GM18909 (cell line): ENCODE data around the gene AMIGO1.

ENCODE experiments used
- ATAC-seq: cut with Tn5 transposase; IDR thresholded peaks from one replicate; pipeline ENCODE4 v1.9.1; 2021; ENCODE audit warnings: mild to moderate bottlenecking; ENCODE audit not compliant: unreplicated experiment, poor library complexity

The AMIGO1 gene

DNA sequence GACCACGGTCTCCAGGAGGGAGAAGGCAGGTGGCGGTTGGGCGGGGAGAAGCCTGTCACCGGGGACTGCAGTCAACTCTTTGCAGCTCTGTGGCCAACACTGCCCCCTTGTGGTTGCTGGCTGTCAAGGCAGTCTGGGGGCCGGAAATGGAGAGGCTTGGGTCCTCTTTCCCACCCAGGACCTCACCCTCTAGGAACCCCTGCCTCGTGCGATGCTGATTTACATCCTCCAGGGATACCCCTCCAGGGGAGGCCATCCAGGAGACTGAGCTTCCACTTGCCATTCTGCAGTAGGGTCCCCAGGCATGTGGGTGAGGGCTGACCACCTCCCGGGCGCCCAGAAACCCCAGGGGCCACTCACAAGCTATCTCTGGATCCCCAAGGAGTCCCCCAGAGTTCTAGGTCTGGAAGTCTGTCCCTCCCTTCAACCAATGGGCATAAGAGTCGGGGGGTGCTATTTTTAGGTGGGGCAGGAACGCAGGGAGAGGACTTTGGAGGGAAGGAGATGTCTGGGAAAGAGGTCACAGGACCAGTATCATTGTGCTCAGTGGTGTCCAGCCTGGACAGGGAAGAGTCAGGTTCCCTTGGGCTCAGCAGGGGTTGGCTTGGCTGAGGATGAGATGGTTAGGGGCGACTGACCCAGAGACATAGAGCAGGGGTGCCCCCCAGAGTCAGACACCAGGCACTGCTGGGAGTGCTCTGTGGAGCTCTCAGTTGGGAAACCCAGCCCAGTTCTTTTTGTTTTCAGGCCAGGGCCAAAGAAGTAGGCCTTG, 23.0 kb upstream of the AMIGO1 start:
- ATAC-seq: peak; percentile 66

DNA sequence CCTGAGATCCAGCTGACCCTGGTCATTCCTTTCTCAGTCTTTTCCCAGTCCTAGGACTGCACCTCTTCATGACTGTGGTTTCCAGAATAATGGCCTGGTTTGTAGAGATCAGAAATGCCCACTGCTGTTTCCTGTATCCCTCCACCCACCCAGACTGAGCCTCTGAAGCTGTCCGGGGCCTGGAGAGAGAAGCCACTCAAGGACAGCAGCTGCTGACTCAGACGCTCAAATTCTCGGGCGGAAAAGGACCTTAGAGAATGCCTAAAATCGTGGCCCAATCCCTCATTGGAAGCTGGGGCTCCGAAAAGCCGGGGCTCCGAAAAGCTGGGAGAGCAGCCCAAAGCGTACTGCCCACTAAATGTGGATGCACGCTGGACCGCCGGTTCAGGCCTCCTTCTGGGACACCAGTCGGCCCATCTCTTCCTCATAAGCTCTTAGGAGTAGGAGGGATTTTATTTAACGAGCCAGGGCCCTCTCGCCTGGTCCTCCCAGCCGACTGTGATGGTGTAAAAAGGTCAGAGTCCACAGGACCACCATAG, 22.4 kb upstream of the AMIGO1 start:
- ATAC-seq: no peak

DNA sequence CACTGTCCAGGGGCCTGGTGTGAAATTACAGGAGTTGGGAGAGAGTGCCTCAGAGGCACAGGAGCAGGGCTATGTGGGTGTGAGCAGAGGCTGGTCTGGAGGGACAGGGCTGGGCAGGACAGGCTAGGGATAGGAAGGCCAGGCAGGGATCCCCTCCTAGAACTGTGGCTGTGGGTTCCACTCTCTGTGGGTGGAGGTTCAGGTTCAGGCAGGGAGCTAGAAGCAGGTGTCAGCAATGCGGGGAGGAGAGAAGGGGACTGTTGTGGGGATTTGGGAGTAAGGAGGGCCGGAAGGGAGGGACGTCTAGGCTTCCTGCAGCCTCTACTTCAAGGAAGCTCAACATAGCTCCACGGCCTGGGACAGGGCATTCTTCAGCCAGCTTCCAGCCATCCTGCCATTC, 21.9 kb upstream of the AMIGO1 start:
- no peak for ATAC-seq

DNA sequence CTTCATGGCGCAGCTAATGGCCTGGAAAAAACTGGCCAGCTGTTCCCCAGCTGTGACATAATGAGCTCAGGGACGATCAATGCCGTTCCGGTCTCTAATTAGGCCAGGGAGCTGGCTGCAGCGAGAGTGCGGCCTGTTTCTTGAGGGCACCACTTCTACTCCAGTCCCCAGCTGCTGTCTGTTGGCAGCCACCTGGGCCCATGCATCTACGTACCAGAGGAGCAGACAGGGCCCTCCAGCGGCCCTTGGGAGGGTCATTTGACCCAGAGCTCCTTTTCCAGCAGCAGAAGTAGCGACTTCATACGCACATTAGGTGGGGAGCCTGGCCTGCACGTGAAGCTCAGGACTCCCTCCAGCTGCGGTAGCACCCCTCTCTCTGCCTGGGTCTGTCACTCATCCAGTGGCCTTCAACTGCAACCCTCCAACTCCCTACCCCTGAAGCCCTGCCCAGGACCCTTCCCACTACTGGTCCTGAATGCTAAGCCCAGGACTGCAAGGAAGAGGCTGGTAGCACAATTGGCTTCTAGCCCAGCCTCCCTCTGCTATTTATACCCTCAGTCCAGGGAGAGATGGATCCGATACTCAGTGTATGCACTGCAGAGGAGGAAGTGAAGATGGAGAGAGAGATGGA, 21.0 kb upstream of the AMIGO1 start:
- no peak for ATAC-seq

DNA sequence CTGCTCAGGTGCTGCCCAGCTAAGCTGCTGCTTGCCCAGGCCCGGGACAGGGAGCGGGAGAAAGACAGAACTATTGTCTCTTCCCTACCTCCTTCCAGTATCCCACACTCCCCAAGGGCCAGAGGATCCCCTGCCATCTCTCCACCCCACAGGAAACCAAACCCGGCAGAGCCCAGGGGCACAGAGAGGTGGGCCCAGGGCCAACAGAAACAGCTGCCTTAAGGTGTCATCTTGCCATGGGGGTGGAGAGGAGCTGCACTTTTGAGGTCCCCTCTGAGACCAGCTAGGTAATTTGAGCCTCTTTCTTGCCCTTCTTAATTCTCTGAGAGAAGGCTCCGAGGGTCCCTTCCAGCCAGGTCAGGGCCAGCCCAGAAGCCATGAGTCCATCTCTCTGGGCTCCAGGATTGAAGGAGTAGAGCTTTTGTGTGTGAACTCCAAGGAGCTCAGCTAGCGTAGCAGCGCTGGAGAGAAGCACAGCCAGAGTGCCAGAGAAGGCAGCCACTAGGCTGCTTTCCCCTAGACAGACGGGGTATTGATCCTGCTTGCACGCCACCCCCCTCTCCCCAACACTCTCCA, 20.4 kb upstream of the AMIGO1 start:
- ATAC-seq: no peak

DNA sequence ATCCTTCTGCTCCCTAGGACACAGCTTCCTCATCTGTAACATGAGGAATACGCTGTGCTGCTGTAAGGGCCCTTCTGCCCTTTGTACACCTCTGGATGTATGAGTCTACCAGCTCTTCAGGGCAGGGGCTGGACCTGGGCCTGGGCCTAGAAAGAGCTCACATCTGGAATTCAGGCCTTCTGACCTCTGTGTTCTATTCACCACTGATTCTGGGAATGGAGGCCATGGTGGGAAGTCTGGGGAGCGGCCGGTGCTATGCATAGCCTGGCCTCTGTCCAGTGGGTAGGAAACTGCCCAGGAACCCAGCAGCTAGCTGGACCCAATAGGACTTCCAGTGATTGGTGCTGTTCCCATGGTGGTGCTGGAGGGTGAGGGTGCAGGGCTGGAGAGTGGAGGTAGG, 19.2 kb upstream of the AMIGO1 start:
- no peak for ATAC-seq

DNA sequence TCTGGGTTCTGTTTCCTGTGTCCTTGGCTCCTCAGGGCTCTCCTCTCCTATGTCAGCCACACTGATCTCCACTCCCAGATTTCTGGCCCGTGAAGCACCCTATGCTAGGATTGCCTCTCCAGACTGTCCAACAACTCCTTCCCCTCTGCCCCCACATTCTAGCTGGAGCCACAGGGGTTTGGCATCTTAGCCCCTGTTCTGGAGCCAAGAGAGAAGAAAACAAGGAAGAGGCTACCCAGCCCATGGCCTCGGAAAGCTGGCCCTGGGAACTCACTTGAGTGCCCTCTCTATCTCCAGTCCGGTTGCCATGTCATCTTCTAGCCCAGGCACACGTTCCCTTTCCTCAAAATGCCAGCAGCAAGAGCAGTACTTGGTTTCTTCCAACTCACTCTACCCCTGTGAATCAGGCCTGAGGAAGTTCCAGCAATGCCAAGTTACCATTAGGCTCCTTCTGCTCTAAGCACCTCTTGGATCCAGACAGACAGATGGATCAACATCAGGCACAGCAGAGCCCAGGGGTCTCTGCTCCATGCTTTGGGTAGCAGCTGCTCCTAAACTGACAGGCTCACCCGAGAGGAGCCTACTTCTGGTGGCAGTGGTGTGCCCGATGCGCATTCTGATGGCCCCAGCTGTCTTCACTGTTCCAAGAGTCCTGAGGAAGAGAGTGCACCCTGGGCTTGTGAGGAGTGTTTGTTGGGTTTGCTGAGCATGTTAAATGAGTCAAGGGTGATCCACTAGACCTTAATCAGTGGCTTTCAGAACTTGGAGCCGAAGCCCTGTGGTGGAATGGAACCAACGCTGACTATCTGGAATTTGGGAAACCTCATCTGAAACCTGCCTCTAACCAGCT, 18.5 kb upstream of the AMIGO1 start:
- ATAC-seq: no peak

DNA sequence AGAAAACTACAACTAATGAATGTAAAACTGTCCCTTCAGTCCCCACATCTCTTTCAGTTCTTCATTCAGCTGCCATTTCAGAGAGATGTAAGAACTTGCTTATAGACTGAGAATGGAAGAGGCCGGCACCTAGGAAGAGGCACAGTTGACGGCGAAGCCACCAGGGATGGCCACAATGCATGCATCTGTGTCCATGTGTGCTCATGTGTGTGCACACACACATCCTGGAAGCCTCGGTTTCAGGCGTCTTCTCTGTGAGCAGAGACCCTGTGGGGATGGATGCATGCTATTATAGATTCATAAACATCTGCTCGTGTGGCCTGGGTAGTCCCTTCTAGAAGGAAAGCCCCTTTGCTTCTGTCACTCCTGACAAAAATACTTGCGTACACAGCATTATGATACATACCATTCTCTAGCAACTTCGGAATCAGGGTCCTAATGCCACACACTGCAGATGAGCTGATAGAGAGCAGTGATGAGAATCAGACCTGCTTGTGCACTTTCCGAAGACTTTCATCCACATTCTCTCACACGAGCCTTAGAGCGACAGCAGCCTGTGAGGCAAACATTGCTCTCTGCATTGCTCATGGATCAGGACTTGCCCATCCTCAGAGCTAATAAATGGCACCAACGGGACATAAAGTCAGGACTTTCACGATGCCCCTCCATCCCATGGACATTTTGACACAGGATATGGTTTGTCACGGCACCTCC, 17.7 kb upstream of the AMIGO1 start:
- peak; percentile 72 for ATAC-seq

DNA sequence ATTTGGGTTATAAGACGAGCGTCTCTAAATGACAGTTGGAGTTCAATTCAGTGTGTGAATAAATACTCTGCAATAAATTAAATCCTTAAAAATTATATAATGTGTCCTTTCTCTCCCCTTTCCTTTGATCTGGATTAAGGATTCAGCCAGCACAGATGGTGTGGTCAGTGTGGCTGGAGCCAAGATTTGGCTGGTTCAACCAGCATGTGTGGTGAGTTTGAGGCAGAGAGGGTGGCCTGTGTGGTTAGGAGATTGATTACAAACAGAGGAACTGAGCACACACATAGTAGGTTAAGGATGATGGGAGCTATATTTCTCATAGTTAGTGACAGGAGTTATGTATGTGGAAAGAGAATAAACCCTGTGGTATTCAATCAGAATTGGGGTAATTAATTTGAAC, 14.2 kb upstream of the AMIGO1 start:
- ATAC-seq: no peak

DNA sequence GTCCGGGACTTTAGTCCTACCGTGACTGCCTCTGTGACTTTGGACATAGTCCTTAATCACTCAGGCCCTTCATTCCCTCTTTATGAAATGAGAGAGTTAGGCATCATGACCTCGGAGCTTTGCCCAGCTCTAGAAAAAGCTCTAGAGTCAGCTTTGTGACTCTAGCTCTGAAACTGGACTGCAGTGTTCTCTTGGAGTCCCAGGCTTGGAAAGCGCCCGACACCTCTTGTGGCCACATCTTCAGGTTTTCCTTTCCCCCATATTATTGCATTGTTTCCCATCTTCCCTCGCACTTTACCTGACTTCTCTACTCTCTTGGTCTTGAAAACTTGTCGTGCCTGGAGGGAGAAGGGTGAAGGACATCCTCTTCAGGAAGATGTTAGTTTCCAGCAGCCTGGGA, 12.5 kb upstream of the AMIGO1 start:
- ATAC-seq: no peak

DNA sequence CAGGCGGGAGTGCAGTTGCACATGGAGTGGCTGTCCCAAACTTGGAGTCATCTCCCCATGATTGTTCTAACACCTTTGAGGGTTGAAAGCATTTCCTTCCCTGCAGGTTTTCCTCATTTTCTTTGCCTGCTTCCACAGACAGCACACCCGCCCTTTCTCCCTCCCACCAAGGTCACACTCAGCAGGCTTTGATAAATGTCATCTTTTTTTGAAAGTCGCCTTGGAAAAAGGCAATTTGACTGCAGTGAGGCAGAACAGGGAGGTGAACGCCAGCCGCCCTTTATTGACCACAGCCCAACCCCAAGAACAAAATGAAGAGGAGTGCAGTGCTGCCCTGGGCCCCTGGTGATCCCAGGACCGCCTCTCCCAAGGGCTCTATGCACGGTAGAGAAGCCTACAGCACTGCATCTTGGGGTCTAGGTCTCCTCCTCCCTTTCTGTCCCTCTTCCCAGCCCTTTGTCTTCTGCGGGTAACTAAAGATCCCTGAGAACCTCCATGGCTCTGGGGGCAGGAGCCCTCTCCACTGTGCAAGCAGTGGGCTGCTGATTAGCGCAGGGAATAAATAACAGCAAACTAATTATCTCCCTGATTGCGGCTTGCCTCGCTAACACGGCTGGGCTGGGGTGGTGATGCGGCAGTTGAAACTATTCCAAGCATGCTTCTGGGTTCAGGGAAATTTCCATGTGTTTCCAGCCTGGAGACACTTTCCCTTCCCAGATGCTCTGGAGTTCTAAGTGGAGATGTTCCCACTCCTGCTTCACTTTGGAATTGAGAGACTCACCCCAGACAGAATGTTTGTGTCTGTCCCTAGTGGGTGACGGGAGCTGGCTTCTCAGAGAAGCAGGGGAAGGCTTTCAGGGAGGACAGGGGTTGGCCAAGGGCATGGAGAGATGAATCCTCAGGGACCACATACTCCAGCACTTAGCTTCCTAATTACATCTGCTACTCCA, 11.8 kb upstream of the AMIGO1 start:
- no peak for ATAC-seq

DNA sequence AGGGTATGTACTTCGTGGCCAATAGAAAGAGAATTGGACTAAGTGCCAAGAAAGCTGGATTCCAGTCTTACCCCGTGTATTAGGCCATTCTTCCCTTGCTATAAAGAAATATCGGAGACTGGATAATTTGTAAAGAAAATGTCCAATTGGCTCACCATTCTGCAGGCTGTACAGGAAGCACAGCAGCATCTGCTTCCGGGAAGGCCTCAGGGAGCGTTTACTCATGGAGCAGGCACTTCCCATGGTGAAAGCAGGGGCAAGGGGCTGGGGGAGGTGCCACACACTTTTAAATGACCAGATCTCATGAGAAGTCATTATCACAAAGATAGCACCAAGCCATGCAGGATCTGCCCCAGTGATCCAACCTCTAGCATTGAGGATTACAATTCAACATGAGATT, 7.8 kb upstream of the AMIGO1 start:
- no peak for ATAC-seq

DNA sequence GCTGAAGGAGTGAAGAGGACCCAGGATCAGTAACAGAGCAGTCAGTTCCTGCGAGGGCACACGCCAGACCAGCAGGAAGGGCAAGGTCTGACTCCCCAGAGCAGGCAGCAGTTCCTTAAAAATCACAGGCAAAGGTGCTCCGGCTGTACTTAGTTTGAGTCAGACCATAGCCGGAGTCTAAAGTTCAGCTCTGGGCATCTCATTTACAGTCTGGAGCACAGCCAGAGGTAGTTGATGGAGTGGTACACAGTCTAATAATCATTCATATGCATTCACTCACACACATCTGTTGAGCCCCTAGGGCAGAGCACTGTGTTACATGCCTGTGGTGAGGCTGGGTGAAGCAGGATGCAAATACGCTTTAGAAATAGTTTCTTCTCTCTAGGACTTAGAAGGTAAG, 7.3 kb upstream of the AMIGO1 start:
- no peak for ATAC-seq

DNA sequence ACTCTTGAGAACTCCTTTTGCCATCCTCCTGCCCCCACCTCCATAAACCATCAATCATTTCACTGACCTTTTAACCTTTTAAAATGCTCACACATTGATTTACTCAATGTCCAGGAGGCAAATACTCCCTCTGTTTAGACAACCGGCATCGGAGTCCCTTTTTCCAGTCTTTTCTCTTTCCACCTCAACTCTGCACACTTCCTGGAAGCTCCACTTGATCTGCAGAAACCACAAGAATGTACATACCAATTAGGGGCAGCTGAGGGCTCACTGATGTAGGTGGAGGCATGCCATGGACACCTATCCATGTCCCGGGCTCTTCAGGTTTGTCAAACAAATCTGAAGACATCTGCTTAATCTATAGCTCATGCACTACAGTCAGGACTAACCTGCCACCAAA, 5.3 kb upstream of the AMIGO1 start:
- no peak for ATAC-seq

DNA sequence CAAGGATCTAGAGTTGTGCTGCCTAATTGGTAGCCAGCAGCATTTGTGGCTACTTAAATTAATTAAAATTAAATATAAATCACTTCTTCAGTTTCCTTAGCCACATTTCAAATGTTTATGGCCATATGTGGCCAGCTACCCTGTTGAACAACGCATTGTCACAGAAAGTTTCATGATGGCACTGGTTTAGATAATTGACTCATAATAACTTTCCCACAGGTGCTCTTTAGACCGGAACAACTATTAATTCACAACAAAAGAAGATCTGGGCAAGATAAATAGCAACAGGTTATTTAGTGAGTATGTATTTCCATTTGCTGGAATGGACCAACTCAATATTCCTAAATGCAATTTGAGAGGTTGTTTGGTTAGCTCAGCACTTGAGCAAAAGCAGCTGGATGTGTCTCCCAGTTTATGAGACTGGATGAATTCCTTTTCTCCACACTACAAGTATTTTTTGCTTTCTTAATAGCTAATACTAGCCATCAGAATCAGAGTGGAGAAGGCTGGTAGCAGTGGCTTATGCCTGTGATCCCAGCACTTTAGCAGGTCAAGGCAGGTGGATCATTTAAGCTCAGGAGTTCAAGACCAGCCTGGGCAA, 3.7 kb upstream of the AMIGO1 start:
- ATAC-seq: no peak

DNA sequence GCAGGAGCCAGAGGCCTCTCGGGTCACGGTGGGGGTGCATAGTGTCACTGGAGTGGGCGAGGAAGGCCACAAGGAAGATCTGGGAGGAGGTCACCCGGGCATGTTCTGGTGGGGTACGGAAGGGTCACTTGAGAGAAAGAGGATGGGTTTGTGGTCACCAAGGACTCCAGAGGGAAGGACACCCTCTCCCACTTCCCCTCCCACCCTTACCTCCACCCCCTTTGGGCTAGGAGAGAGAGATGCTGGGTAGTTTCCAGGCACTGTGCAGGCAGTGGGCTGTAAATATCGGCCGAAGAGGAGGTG, 703 bp downstream of the AMIGO1 start:
- ATAC-seq: no peak

DNA sequence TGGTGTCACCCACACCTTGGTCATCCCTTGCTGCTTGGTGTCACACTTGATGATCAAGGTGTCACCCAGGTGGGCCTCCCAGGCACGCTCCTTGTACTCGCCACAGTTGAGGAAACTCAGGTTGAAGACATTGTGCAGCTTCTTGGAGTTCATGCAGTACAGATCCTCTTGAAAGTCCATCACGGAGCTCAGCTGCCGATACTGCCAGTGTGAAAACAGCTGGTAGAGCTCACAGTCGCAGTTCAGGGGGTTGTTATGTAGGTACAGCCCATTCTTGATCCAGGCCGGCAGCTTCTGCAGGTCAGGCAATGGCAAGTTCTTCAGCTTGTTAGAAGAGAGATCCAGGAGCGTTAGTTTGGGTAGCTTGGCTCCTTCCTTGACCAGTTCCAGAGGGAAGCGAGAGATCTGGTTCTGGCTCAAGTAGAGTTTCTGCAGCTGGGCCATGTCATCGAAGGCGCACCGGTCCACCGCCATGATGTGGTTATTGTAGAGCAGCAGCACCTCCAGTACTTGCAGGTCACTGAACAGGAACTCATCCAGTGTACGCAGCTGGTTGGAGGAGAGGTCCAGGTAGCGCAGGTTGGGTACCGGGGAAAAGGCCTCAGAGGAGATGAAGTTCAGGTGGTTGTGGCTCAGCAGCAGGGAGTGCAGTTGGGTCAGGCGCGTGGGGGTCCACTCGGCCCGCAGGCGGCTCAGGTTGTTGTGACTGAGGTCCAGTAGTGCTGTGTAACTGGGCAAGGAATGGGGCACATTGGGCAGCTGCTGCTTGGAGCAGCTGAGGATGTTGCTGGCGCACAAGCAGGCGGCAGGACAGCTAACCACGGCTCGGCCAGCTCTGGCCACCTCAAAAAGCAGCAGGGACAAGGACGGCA, 1.3 kb downstream of the AMIGO1 start:
- ATAC-seq: no peak

DNA sequence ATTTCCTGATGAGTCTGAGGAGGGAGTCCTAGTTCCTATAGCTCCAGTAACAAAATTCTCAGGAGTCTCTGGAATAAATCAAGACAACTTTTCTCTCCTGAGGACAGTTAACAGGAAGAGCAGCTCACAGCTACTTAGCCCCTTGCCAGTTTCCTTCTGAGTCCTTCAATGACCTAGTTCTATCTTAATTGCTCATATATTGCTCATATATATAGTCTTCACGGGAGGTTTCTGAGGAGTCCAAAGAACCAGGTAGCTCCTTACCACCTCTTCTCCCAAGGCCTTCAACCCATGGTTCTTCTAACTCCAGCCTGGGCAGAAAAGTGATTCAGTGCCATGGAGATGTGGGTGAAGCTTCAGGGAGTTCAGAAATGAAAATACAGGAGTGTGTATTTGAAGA, 4.6 kb downstream of the AMIGO1 start:
- no peak for ATAC-seq
